IMR-90 (cell line): ENCODE data around the gene PRDM1. TPM values are rescaled to one million over a fixed set of nuclear protein-coding genes. Genes with fewer than 3 reads are reported as not detected.

Source experiments
- ATAC-seq: fragments of 200-7000 bp; cut with Tn5 transposase; 2 replicates; pipeline ENCODE4 v1.9.1; 2020; ENCODE audit warnings: low read depth, mild to moderate bottlenecking, moderate library complexity
- BruUV-seq: library from RNA; stranded (reverse); fragments of 400-500 nt; replicated peaks from 2 replicates; lab custom pipeline; 2021; lab: Mats Ljungman, UMichigan
- CTCF ChIA-PET: fragments of 300-600 bp; formaldehyde crosslinking; extraction: SDS; loops from one replicate; lab custom pipeline; 2021; ENCODE audit warnings: antibody characterized with exemption; lab: Yijun Ruan, JAX
- POLR2A ChIA-PET: fragments of 300-600 bp; sonication (Branson Sonifier 250); formaldehyde crosslinking; loops from one replicate; lab custom pipeline; 2022; ENCODE audit warnings: antibody characterized with exemption; ENCODE audit not compliant: unreplicated experiment; lab: Charles Lee
- DNase-seq: peaks from one replicate; pipeline ENCODE4 v3.0.0; 2013
- H2AFZ ChIP-seq: replicated peaks from 2 replicates; pipeline ENCODE3; 2013; ENCODE audit warnings: low read length, mild to moderate bottlenecking; ENCODE audit not compliant: poor library complexity
- H2AK5ac ChIP-seq: 2 replicates; pipeline ENCODE4 v1.6.1; 2013; ENCODE audit warnings: low read depth, low read length, inconsistent platforms
- H2AK9ac ChIP-seq: replicated peaks from 2 replicates; pipeline ENCODE3; 2013; ENCODE audit warnings: mild to moderate bottlenecking, low read depth, low read length, moderate library complexity; ENCODE audit not compliant: poor library complexity
- H2BK120ac ChIP-seq: 2 replicates; pipeline ENCODE4 v1.6.1; 2013; ENCODE audit warnings: low read depth, low read length, inconsistent platforms
- H2BK15ac ChIP-seq: 3 replicates; pipeline ENCODE4 v1.6.1; 2013; ENCODE audit warnings: low read depth, low read length, inconsistent platforms
- H2BK20ac ChIP-seq: 2 replicates; pipeline ENCODE4 v1.6.1; 2013; ENCODE audit warnings: low read depth, mild to moderate bottlenecking, inconsistent platforms, low read length, moderate library complexity
- H2BK5ac ChIP-seq: 2 replicates; pipeline ENCODE4 v1.6.1; 2013; ENCODE audit warnings: mild to moderate bottlenecking, low read depth, low read length, inconsistent platforms; ENCODE audit not compliant: poor library complexity, severe bottlenecking
- H3K14ac ChIP-seq: replicated peaks from 2 replicates; pipeline ENCODE4 v1.6.1; 2013; ENCODE audit warnings: low read depth, low read length, inconsistent platforms
- H3K18ac ChIP-seq: 2 replicates; pipeline ENCODE4 v1.6.1; 2013; ENCODE audit warnings: low read depth, low read length, control low read depth
- H3K23ac ChIP-seq: 2 replicates; pipeline ENCODE4 v1.6.1; 2013; ENCODE audit warnings: low read depth, low read length, inconsistent platforms
- H3K27ac ChIP-seq: 2 replicates; pipeline ENCODE4 v1.5.1; 2013; ENCODE audit warnings: mild to moderate bottlenecking, control low read depth, low read length; ENCODE audit not compliant: insufficient read depth
- H3K27me3 ChIP-seq: 2 replicates; pipeline ENCODE4 v1.6.1; 2013; ENCODE audit warnings: low read length; ENCODE audit not compliant: control insufficient read depth, insufficient read depth
- H3K36me3 ChIP-seq: 2 replicates; pipeline ENCODE4 v1.6.1; 2013; ENCODE audit warnings: low read length, mixed read lengths; ENCODE audit not compliant: control insufficient read depth, insufficient read depth
- H3K4ac ChIP-seq: 2 replicates; pipeline ENCODE4 v1.6.1; 2013; ENCODE audit warnings: low read depth, low read length, inconsistent platforms
- H3K4me1 ChIP-seq: 2 replicates; pipeline ENCODE4 v1.6.1; 2013; ENCODE audit warnings: low read length, mixed read lengths; ENCODE audit not compliant: control insufficient read depth, insufficient read depth
- H3K4me2 ChIP-seq: 2 replicates; pipeline ENCODE4 v1.6.1; 2013; ENCODE audit warnings: low read depth, mild to moderate bottlenecking, control low read depth, low read length, moderate library complexity
- H3K4me3 ChIP-seq: 2 replicates; pipeline ENCODE4 v1.5.1; 2013; ENCODE audit warnings: low read depth, mild to moderate bottlenecking, control low read depth, low read length, moderate library complexity; ENCODE audit not compliant: insufficient read depth
- H3K56ac ChIP-seq: 2 replicates; pipeline ENCODE4 v1.6.1; 2013; ENCODE audit warnings: low read length, inconsistent platforms; ENCODE audit not compliant: insufficient read depth; ENCODE audit errors: extremely low read depth
- H3K79me1 ChIP-seq, 2 experiments: 2 replicates each; pipeline ENCODE4 v1.6.1; 2013; ENCODE audit warnings: low read length in 2 of 2, inconsistent platforms in 1 of 2, low read depth in 1 of 2
- H3K9ac ChIP-seq: 2 replicates; pipeline ENCODE4 v1.6.1; 2013; ENCODE audit warnings: low read depth, low read length, control low read depth
- H3K9me1 ChIP-seq: 2 replicates; pipeline ENCODE4 v1.6.1; 2013; ENCODE audit warnings: low read length, inconsistent platforms; ENCODE audit not compliant: insufficient read depth
- H3K9me3 ChIP-seq: 2 replicates; pipeline ENCODE4 v1.6.1; 2013; ENCODE audit warnings: low read length; ENCODE audit not compliant: control insufficient read depth, insufficient read depth
- H4K20me1 ChIP-seq: 2 replicates; pipeline ENCODE4 v1.6.1; 2013; ENCODE audit warnings: low read length, inconsistent platforms; ENCODE audit not compliant: insufficient read depth
- H4K5ac ChIP-seq: 2 replicates; pipeline ENCODE4 v1.6.1; 2013; ENCODE audit warnings: mild to moderate bottlenecking, low read depth, low read length, control low read depth
- H4K8ac ChIP-seq, 2 experiments: 2 replicates each; pipeline ENCODE4 v1.6.1; 2013; ENCODE audit warnings: low read depth in 2 of 2, low read length in 2 of 2, control low read depth in 1 of 2, inconsistent platforms in 1 of 2
- H4K91ac ChIP-seq: 2 replicates; pipeline ENCODE4 v1.6.1; 2013; ENCODE audit warnings: low read depth, low read length, inconsistent platforms; ENCODE audit not compliant: insufficient read depth
- ELK1 ChIP-seq: fragments of 150-350 bp; IDR thresholded peaks from 2 replicates; pipeline ENCODE4 v1.6.1; 2016; ENCODE audit warnings: low read depth, mild to moderate bottlenecking, low read length, moderate library complexity, borderline replicate concordance
- WGBS, 2 experiments: methylation state at CpG; one replicate each; pipeline versions ENCODE4 v1.1.5 to v1.1.7; 2013; ENCODE audit warnings: missing lambda C conversion rate in 2 of 2; ENCODE audit not compliant: insufficient read length in 1 of 2; ENCODE audit errors: extremely low coverage in 2 of 2; 5-methylcytosine and 5-hydroxymethylcytosine counted together
- dilution Hi-C: fragments of 300-500 bp; cut with HindIII; formaldehyde crosslinking; loops from one replicate; pipeline ENCODE4 v1.14.3; 2018; ENCODE audit warnings: low sequenced_read_pairs; ENCODE audit not compliant: unreplicated experiment
- in situ Hi-C: fragments of 300-500 bp; cut with MboI; formaldehyde crosslinking; loops from 3 replicates; pipeline ENCODE4 v1.14.3; 2019; ENCODE audit warnings: low sequenced_read_pairs, inconsistent platforms, mixed read lengths
- intact Hi-C: fragments of 100-400 bp; cut with micrococcal nuclease; formaldehyde crosslinking; loops from 2 replicates; pipeline ENCODE4 v1.10.0; 2022
- polyA plus RNA-seq, 3 experiments: library from polyadenylated mRNA; depleted of rRNA; stranded (reverse); fragments of >200 nt; gene quantifications; 2 replicates each; pipeline ENCODE4 v1.2.3, GENCODE V29; 2012; ENCODE audit warnings: low replicate concordance in 1 of 3
- total RNA-seq: library from RNA; depleted of rRNA; stranded (reverse); fragments of >200 nt; gene quantifications from 2 replicates; pipeline ENCODE4 v1.2.3, GENCODE V29; 2012

The PRDM1 gene
- total and polyA plus RNA-seq, 2 of the 4 experiments (the other 2 are of a cell fraction) = 2.3 to 3.0 TPM

- no peak overlapping the region for H2BK15ac ChIP-seq
- no peak overlapping the region for H3K9ac ChIP-seq
- no peak overlapping the region for H2AFZ ChIP-seq
- peaks cover 11% of the 10 kb centered on the region; the same call in 1 of the 2 replicates for H3K9me1 ChIP-seq
- no peak overlapping the region for H3K14ac ChIP-seq
- H2AK9ac ChIP-seq = no peak overlapping the region
- H2BK120ac ChIP-seq = no peak overlapping the region
- H3K4me3 ChIP-seq = no peak overlapping the region
- no peak overlapping the region for H3K23ac ChIP-seq
- H3K36me3 ChIP-seq = peaks cover 31% of the 10 kb centered on the region
- H3K9me3 ChIP-seq = no peaks in the 10 kb centered on the region
- dilution Hi-C loops = no loop called here
- in situ Hi-C loops = no loop called here
- no peak overlapping the region for H3K27ac ChIP-seq
- no peak for TF ChIP-seq ELK1
- intact Hi-C loops = no loop called here
- H2AK5ac ChIP-seq = no peak overlapping the region
- CTCF ChIA-PET = no interaction called here
- H3K4ac ChIP-seq = no peak overlapping the region
- no peaks in the 10 kb centered on the region; the same call in 1 of the 2 replicates for H4K20me1 ChIP-seq
- no peak overlapping the region for H3K4me2 ChIP-seq
- ATAC-seq (no peak), DNase-seq (no peak)
- no TSS peak for BruUV-seq
- no peak overlapping the region for H3K56ac ChIP-seq
- H2BK5ac ChIP-seq = no peak overlapping the region
- H4K91ac ChIP-seq = no peak overlapping the region
- no peaks in the 10 kb centered on the region for H3K27me3 ChIP-seq
- peaks cover 3% of the 10 kb centered on the region; the same call in 1 of the 2 replicates for H3K4me1 ChIP-seq
- no peak overlapping the region for H3K18ac ChIP-seq
- no peak overlapping the region for H4K8ac ChIP-seq
- POLR2A ChIA-PET = no interaction called here
- no peak overlapping the region for H2BK20ac ChIP-seq
- no peak overlapping the region for H4K5ac ChIP-seq
- H3K79me1 ChIP-seq = peaks cover 17 to 61% of the 10 kb centered on the region in 2 experiments; a peak in 3 of 4 replicates
- WGBS, 2 experiments = 99% methylated on average over 14 of the region's 22 CpGs; no CpG with 5 or more reads in 1 of the 2 experiments
Observed at GRCh38 chr6:106105493-106105892, 19.4 kb downstream of the PRDM1 start.
